Endometrium (tissue), 2 donors: ENCODE data around the gene GZMM.
"Not testable (repeated sequence)": the region's sequence is repeated elsewhere in the genome, so short reads cannot be mapped to it uniquely, and the experiment has no call there.

Experiments
- FAIRE-seq: peaks from 2 replicates; lab custom pipeline; 2012; peaks lifted over from hg19 to GRCh38; lab: Jason Lieb, UNC
- donor health status: control.
- donor health status: control.

GZMM gene

GRCh38 chr19:583198-583967 is 39.5 kb downstream of the GZMM start:
- FAIRE-seq: no peak

- FAIRE-seq: no peak
These were observed 40.1 kb downstream of the GZMM start for GRCh38 chr19:583968-584239.

DNA sequence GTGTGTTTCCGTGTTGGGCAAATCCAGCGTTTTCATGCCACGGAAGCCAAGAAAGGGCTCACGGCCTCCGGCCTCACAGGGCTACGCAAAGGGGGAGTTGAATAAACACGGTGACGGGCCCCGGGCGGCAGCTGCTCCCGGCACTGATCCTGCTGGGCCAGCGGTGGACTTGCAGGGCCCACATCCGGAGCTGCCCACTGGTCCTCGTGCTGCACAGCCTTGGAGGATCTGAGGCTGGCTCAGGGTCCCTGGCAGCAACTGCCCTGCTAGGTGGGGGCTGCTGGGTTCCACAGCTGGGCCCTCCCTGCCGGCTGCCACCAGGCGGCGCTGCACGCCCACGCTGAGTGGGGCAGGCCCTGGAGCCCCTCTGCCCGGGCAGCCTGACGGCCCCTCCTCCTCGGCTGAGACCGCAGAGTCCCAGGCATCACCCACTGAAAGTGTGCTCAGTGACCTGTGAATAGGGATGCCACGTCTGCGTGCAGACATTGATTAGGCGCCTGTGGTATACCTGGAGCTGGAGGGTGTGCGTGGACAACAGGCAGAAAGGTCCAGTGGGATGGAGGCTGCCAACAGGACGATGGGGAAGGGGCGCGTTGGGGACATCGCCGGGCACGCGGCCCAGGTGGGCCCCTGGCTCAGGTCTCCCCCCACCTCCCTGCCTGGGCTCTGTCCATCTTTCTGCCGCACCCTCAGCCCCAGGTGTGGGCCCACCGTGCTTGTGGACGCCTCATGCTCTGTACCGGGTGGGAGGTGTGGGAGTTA is 40.6 kb downstream of the GZMM start:
- FAIRE-seq: no peak

- not testable (repeated sequence) for FAIRE-seq
These were observed 41.3 kb downstream of the GZMM start for GRCh38 chr19:585146-585545.

GRCh38 chr19:585551-586110 is 41.8 kb downstream of the GZMM start:
- FAIRE-seq: no peak

- no peak for FAIRE-seq
These were observed 44.4 kb downstream of the GZMM start for GRCh38 chr19:588093-588740.

GRCh38 chr19:588741-589692 is 45.2 kb downstream of the GZMM start:
- no peak for FAIRE-seq

- no peak for FAIRE-seq
These were observed 46.0 kb downstream of the GZMM start, which contains the start of gene HCN2 for GRCh38 chr19:589693-590395. Gene HCN2, plus strand, starts transcription at chr19:589881. Its CDS starts 65 bp downstream, at chr19:589946.

DNA sequence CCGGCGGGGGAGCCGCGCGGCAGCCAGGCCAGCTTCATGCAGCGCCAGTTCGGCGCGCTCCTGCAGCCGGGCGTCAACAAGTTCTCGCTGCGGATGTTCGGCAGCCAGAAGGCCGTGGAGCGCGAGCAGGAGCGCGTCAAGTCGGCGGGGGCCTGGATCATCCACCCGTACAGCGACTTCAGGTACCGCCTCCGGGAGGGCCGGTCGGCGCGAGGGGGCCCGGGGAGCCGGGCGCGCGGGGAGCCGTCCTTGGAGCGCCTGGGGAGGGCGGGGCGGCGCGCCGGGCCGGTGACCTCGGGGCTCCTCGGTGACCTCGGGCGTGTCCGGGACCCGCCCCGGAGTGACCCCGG is 46.5 kb downstream of the GZMM start:
- FAIRE-seq: no peak

GRCh38 chr19:590750-591098 is 46.9 kb downstream of the GZMM start:
- no peak for FAIRE-seq

GRCh38 chr19:591099-591958 is 47.5 kb downstream of the GZMM start:
- no peak for FAIRE-seq

- FAIRE-seq: no peak
These were observed 48.2 kb downstream of the GZMM start for GRCh38 chr19:592101-592500.

DNA sequence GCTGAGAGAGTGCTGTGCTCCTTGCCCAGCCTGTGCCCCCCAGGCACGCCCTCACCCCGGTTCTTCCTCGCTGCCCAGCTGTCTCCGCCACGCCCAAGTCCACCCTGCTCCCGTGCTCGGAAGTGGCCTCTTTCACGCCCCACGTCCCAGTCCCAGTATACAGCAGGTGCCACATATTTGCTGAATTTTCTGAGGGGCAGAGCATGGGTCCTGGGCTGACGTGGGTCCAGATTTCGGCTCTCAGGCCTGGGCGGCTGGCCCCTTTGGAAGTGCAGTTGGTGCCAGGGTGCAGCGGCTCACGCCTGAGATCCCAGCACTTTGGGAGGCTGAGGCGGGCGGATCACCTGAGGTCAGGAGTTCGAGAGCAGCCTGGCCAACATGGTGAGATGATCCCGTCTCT is 49.2 kb downstream of the GZMM start:
- FAIRE-seq: no peak

DNA sequence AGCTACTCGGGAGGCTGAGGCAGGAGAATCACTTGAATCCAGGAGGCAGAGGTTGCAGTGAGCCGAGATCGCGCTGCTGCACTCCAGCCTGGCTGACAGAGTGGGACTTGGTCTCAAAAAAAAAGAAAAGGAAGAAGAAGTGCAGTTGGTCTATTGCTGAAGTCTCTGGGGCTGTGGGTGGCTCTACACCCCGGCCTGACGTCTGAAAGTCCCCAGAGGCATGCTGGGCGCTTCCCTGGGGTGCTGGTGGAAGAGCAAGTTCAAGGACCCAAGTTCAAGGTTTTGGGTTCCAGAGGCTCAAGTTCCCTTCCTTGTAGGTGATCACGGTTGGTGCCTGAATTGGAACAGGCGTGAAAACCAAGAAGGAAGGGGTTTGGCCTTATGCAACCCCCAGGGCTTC is 49.7 kb downstream of the GZMM start:
- FAIRE-seq: no peak

DNA sequence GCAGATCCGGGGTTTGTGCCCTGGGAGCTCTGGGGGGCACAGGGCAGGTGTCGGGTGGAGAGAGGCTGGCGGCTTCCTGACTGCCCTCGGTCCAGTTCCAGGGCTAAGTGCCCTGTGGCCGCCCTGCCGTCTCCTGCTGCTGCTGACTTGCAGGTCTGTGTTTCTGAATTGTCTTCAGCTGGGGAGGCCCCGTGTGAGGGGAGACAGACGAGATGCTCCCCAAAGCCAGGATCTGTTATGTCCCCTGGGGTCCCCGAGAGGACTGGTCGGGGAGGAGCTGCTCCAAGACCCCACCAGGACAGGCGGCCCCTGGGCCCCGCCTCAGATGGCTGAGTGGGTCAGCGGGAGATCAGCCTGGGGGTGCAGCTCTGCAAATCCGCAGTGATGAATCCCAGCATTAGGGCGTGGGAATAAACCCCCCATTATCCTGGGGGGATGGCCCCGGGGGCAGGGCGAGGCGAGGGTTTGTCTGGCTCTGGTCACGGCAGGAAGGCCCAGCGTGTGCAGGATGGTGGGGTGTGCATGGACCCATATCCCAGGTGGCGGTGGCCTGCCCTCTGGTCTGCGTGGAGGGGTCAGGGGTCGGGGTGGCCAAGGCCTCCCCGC is 50.5 kb downstream of the GZMM start:
- FAIRE-seq: no peak

DNA sequence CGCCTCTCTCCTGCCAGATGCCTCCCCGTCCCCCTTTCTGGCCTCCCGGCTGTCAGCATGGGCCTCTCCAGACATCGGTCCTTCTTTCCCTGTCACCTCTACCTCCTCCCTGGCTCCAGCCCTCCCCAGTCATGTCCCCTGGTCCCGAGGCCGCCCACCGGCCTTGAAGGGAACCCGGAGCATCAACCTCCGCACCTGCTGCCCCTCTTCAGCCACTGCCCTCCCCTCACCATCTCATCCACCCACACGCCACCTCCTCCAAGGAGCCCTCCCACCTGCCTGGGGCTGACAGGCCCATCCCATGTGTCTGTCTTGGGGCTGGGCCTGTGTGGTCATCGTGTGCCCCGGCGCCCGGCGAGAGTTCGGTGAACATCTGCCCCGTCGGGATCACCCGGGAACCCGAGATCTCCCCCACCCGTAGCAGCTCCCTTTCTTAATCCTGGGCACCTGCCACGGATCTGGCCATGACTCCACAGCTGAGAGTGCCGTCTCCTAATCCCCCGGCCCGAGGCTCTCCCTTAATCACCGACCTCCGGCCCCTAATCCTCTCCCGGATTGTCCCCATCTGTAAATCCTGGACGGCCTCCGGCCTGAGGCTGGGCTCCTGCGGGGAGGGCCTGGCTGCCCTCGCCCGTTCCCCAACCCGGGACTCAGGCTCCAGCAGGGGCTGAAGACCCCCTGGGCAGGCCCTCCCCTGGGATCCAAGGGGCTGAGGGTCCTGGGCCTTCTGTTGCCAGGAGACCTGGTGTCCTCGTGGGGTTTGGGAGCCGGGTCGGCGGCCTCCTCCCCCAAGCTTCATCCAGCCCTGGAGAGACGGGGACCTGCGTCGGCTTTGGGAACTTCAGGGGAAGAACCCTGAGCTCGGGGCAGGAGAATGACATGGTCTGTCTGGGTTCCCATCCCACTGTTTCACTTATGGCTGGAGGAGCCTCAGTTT is 51.7 kb downstream of the GZMM start:
- no peak for FAIRE-seq

- no peak for FAIRE-seq
These were observed 52.4 kb downstream of the GZMM start for GRCh38 chr19:596263-596655.

DNA sequence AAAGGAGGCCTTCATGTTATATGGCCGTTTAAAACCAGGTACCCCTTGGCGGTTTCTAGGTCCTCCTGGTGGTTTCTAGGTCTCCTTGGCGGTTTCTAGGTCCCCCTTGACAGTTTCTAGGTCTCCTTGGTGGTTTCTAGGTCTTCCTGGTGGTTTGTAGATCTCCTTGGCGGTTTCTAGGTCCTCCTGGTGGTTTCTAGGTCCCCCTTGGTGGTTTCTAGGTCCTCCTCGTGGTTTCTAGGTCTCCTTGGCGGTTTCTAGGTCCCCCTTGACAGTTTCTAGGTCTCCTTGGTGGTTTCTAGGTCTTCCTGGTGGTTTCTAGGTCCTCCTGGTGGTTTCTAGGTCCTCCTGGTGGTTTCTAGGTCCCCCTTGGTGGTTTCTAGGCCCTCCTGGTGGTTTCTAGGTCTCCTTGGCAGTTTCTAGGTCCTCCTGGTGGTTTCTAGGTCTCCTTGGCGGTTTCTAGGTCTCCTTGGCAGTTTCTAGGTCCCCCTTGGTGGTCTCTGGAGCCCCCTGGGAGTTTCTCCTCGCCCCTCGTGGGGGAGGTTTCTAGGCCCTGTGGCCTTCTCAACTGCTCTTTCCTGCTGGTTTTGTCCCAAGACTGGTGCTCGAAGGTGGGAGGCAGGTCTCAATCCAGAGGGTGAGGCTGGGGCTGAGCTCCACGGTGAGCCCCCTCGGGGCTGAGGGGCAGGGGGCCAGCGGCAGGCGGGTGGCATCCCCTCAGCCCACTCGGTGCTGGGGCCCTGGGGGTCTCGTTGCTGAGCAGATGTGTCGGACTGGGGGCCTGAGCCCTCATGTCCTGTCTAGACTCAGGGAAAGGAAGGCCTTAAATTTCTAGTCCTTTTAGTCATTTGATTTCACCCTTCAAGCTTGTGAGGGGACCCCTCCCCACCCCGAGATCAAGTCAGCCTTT is 53.8 kb downstream of the GZMM start:
- FAIRE-seq: no peak
